Stimulated activated CD4-positive, alpha-beta T cell treated with anti-CD3 and anti-CD28 coated beads, Interleukin-12 subunit alpha, Interleukin-12 subunit beta, amount 100 ng/mL, for 48 hours (primary cell): ENCODE results near the gene CDH22.

ENCODE experiments used
- DNase-seq, 3 donors: peaks; one replicate each; pipeline ENCODE4 v3.0.0-alpha.2; 2020; ENCODE audit warnings: low read depth in 2 of 3, low spot score in 1 of 3

The CDH22 gene

DNA sequence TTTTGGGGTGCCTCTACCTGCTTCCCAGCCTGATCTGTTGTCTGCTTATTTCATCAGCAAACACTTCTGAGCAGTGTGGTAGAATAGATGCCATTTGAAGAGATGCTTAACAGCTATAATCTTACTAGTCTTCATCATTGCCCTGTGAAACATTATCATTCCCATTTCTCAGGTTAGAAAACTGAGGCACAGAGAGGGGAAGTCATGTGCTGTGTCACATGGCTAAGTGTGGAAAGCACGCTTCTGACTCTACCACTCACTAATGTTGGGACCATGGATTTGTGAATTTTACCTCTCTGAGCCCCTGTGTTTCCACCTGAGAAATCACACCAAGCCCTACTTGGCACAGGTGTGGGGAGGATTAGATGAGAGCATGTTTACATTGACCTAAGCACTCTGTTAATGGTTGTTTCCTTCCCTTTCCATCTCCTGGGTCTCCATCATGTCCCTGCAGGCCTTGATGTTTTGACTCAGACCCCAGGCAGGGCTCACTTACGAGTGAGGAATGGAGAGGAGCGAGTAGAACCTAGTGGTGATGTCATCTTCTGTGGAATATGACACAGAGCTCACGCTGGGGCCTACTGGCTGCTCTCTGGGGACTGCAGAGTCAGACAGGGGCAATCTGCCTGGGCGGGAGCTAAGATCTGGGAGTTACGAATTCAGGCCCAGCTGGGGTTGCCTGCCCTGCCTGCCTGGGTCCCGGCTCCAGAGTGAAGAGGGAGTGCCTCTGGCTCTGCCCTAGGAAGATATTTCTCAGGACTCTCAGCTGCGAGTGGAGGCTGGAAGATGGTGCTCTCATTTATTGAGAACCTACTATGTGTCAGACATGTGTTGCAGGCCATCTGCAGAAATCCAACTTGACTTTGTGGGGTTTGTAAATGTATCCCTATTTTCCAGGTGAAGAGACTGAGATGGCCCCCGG lies 64.3 kb downstream of the CDH22 start:
- no peak for DNase-seq

DNA sequence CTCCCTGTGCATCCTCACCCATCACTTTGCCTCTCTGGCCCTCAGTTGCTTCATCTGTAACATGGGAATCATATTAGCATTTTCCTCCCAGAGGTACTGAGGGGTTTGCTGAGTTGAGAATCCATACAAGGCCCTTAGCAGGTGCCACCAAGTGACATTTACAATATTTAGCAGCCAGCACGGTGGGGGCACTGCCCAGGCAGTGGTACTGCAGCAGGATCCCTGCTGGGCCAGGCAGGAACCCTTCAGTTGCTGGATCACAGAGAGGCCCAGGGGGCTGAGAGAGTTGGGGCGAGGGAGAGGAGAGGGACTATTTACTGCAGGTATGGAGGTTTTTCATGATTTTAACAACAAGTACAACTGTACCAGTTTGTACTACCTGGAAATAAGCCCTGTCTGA lies 65.9 kb downstream of the CDH22 start:
- DNase-seq: no peak

DNA sequence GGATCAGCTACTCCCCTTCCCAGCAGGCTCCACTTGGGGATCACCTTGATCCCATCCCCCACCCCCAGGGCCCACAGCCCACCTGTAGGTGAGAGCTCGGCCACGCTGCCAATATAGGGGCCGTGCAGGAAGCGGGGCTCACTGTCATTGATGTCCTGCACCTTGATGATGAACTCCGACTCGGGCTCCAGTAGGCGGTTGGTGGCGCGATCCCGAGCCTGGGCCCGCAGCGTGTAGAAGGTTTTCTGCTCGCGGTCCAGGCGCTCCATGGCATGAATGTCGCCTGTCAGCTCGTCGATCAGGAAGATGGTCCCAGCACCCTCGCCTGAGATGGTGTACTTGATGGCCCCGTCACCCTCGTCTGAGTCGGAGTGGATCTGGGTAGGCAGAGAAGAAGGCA lies 67.4 kb downstream of the CDH22 start:
- no peak for DNase-seq

DNA sequence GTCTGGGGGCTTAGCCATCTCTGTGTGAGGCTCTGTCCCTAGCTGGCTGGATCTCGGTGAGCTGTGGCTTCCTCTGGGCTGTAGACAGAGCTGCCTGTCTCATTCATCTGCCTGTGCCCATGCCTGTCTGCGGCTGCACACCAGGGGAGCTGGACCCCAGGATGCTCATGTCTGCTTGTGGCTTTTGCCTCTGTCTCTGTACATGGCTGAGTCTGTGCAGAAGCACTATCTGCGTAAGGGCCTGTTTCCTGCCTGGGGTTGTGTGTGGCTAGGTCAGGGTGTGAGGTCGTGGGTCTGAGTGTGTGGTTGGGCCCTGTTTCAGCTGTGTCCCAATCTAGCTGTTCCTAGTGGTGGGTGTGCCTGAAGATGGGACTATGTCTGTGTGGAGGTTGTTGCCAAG lies 68.2 kb downstream of the CDH22 start:
- DNase-seq: no peak

DNA sequence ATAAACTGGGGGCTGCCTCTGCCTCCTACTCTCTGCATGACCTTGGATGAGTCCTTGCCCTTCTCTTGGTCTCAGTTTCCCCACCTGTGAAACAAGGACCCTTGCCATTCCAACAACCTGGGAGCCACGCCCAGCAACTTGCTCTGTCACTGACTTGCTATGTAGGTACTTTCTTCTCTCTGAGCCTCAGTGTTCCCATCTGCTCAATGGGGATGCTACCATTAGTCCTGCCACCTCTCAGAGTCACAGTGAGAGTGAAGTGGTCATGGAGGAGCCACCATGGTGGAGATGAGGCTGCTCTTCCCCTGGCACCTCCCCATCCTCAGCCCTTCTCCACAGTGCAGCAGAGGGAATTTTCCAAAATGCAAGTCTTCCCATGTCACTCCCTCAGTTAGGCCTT lies 70.6 kb downstream of the CDH22 start:
- DNase-seq: no peak

DNA sequence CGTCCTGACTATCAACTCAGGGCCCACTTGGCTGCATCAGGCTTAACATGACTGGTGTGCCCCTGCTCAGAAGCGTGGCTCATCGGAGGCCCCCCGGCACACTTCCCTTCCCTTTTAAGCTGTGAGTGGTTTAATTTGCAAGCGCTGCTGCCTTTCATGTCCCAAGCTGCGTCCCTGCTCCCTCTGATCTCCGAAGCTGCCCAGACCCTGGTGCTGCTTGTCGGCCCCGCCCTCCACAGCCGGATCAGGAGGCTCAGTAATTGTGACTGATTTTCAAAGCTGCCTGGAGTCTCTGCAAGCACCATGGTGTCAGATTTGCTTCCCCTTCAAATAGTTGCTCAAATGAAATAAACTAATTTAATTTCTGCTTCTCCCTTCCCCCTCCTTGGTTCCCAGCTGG lies 71.1 kb downstream of the CDH22 start:
- no peak for DNase-seq

DNA sequence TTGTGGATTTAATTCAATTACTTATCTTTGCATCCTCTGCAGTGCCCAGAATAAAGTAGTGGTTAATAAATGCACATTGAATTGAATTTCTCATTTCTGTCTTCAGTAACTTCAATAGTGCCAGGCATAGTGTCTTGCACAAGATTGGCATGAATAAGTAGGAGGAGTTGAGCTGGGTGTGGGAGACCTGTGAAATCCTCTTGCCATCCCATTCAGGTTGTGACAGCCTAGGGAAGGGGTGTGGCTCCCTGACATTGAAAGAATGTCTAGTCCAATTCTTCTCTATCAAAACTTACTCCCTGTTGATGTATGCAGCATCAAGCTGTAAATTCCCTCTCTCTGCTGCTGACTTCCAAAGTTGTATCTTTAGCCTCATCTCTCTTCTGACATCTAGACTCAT lies 73.2 kb downstream of the CDH22 start:
- no peak for DNase-seq

DNA sequence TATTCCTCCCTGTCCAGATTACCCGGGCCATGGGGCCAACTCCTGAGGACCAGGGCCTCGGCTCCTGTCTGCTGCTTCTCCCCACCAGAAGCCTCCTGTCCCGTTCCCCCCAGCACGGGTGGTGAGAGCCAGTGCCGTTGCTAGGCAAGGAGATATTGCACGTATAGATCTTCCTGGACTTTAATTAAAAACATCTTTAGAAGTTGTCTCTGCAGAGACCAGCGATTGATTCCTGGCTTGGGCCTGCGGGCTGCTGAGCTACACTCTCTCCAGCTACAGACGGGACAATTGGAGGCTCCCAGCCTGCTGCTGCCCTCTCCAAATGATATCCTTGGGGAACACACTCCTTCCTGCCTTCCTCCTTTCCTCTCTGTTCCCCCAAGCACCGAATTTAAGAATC lies 74.6 kb downstream of the CDH22 start:
- DNase-seq: no peak

DNA sequence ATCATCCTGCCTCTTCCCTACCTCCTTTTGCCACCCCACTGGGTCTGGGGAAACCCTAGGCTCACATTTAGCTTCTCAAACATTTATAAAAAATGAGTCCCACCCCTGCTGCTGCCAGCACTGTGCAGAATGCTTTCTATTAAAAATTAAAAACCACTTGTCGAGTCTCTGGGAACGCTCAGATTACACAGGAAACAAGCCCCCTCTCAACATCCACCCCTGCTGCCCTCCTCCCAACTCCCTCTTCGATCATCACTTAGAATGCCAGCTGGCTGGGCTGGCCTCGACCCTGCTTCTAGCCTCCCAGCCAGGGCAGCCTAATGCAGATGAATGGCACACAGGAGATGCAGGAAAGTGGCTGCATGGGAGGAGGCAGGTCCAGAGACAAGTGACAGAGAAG lies 75.8 kb downstream of the CDH22 start:
- no peak for DNase-seq

DNA sequence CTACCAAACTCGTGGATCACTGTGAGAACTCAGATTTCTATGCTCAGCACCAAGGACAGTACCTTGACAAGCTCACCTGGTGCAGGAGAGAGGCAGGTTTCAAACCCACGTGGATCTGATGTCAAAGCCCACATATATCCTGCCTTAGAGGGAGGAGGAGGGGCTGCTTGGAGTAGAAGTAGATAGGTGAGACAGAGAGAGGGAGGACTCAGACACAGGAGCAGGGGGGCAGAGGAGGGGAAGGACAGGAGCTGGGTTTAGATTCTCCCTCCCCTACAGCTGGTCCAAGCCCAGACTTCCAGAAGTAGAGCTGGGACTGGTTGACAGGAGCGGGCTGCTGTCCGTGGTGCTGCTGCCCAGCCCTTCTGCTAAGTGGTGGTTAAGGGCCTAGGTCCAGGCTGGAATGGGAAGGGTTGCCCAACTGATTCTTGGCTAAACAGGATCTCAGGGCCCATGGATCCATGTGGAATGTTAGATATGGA lies 77.5 kb downstream of the CDH22 start:
- DNase-seq: no peak

DNA sequence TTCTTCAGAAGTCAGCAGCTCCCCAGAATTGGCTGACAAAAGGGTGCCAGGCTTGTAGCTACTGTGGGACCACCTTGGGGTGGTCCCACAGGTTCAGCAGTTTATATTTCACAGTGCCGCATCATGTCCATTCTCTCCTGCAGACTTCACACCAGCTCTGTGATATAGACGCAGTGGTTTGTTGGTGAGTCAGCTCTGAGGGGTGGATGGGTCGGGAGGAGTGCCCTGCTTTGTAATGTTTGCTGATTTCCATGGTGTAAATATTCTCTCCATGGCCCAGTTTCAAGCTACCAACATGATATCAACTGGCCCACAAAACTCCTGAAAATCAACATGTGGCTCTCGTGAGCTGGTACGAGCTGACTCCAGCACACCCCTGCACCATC lies 78.2 kb downstream of the CDH22 start:
- DNase-seq: no peak

DNA sequence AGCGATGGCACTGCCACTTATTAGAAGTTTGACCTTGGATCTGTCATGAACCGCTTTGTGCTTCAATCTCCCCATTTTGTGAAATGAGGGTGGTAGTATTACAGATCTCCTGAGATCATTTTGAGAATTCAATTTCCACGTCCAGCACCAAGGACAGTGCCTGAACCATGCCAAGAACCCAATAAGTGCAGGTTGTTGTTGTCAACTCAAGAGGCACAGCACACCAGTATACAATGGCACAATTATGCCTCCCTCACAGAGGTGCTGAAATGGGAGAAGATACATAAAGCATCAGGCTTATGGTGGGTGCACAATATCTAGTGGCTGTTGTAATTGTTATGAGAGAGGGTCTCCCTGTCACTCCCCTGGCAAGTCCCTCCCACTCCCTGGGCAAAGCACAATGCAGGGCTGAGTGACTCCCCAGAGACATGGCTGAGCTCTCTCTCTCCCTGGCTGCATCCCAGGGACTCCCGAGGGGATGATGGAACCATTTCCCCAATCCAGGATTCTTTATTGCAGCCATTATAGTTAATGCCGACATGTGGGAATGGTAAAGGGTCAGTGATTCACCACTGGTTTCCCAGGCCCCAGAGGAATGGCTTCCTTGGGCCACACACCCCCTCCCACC lies 78.7 kb downstream of the CDH22 start:
- no peak for DNase-seq

DNA sequence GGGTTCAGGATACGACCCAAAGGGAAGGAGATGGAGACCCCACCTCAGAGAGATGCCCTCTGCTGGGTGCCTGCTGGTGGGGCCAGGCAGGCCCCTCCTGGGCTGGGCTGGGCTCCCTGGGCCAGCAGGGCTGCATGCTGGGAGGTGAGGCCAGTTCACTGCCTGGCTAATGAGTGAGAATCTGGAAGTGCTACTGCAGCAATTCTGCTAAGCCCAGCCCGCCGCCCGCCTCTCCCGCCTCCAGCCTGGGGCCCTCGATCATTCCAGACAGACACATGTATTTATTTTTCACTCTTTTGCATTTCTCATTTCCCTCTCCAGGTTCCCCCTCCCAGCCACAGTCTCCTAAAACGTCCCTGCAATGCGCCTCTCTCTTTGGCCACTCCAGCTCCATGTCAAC lies 79.6 kb downstream of the CDH22 start:
- DNase-seq: no peak

DNA sequence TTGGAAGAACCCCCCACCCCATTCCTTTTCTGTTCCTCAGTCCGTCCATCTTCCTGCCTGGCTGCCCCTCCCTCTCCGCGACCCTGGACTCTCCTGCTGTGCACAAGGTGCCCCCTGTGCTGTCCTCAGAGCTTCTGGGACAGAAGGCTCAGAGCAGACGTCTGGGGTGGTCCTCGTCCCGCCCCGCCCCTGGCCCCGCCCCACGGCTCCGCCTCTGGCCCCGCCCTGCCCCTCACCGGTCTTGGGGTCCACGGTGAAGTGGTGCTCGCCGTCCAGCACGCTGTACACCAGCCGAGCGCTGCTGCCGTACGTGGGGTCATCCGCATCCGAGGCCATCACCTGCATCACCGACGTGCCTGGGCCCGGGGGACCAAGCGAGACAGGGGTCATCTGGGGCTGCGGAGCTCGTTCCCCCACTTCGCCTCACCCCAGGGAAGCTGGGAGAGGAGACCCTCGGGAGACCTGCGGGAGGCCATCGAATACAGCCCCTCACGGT lies 81.0 kb downstream of the CDH22 start:
- no peak for DNase-seq

DNA sequence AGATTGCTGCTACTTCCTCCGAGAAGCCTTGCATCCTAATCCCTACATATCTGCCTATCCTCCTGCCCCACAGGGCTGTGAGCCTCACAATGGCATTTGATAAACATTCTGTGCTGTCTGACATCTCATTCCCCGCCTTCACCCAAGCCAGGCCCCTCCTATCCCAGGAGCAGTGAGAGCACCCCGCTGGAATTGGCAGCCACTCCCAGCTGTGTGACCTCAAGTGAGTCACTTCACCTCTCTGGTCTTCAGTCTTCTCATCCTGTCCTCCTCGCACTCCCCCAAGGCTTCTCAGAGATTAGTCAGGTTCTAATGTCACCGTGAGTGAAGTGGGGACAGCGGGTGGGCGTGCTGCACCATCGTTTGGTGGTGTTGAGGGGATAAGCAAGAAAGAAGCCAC lies 81.7 kb downstream of the CDH22 start:
- no peak for DNase-seq

DNA sequence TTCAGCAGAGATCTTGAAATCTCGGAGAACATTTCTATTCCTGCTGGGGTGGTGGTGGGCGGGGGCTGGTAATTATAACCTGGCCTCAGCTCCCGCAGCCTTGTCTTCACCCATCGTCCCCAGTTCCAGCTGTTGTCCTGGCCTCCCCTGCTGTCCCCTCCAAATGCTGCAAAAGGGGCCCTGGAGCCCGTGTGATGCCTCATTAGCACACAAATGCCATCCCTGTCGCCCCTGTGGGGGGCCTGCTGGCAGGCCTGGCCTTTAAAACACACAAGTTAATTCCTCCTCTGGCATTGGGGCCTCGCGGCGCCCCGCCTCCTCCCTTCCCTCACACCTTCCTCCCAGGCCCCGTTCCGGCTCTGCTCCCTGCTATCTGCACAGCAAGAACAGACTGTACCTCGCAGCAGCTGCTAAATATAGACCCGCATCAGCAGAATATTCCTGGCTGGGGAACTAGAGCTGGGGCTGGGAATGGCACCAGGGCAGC lies 85.7 kb downstream of the CDH22 start:
- DNase-seq: no peak

DNA sequence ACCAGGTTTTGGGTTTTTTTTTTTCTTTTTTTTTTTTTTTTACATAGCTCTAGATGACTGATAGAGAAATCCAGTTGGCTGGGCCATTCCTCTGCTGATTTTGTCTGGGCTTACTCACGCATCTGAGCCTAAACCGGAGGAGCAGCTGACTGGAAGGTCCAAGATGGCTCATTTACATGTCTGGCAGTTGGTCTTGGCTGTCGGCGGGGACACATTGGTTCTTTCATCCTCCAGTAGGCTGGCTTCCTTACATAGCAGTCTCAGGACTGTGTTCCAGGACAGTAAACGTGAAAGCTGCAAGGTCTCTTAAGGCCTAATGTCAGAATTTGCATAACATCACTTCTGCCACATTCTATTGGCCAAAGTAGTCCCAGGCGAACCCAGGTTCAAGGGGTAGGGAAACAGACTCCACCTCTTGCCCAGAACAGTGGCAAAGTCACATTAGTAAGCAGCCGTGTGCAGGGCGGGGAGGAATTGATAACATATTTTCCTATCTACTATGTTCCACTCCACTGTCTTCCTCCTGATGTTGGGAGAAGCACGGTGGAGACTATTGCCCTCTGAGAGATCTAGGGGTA lies 87.0 kb downstream of the CDH22 start:
- no peak for DNase-seq

DNA sequence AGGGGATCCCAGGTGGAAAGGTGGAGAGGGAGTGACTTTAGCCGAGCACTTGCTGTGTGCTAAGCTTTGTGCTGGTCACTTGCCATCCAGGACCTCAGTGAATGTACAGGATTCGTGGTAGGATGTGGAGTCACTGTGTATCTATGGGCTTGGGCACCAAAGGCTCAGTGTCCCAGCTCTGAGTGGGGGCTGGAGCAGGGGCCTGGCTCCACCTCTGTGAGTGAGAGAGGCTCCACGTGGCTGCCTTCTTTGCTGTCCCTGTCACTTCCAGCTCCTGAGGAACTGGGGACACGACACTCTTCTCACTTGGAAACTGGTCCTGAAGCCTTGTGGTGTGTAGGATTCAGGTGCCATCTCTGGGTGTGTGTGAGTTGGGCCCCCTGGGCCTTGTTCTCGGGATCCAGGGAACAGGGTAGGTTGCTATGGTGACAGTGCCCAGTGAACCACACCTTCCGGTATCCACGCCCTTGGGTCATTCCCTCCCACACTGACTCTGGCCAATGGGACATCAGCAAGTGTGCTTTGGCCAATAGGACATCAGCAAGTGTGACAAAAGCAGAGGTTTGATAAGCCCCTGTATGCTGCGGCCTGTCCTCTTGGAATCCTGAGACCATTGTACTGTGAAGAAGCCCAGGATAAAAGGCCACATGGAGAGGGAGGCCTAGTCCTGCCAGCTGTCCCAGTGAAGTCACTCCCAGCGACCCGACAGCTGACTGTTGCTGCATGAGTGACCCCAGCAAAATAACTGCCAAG lies 87.7 kb downstream of the CDH22 start:
- DNase-seq: no peak

DNA sequence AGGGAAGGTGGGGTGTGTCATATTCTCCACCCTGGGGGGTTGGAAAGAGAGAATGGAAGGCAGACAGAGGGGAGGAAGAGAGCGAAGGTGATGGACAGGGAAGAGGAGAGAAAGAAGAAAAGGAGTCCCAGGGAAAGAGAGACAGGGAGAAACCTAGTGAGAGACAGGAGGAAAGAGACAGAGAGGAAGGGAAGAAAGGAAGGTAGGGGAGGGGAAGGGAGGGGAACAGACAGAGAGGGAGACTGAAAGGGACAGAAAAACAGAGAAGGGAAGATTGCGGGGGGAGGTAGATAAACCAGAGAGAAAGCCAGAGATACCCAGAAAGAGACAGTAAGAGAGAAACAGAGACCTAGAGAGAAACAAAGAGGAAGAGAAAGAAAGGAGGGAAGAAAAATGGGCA lies 88.4 kb downstream of the CDH22 start:
- DNase-seq: no peak

DNA sequence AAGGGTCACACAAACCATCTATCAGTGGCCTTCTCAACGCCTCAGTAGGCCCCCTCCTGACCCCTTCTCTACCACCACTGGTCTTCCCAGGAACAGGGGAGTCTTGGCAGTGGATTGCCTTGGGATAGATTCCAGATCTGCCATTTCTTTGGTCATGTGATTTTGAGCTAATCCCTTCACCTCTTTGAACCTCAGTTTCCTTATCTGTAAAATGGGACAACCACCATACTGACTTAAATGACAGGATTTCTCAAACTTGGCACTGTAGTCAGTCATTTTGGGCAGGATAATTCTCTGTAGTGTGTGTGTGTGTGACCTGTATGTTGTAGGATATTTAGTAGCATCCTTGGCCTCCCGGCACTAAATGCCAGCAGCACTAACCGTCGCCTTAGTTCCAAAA lies 89.1 kb downstream of the CDH22 start:
- no peak for DNase-seq

DNA sequence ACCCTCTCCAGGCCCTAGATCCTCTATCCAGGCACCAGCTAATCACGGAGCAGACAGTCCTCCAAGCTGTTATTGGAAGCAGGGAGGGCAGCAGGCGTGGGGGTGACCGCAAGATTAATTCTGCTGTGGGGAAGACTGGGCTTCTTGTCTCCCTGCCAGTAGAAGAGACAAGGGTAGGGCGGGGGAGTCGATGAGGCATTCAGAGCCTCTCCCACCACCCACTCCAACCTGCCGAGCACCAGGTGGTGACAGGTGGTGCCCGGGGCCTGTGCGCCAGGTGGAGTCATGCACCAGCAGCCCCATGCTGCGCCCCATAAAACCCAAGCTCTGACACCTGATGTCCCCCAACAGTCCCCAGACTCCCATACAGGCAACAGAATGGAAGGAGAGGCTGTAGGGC lies 89.6 kb downstream of the CDH22 start:
- DNase-seq: no peak
